Coronary artery (tissue), 2 donors: ENCODE data around the gene METTL23.
A peak's percentile ranks its signal among the peaks of the same experiment; 100 is the strongest.

Experiments used
- DNase-seq: peaks from one replicate; pipeline ENCODE4 v3.0.0-alpha.2; 2017; ENCODE audit warnings: low spot score
- H3K27ac ChIP-seq, 2 donors: fragments of 200-600 bp; sonication (generic); one replicate each; pipeline ENCODE4 v1.5.1; 2016 to 2019
- H3K4me3 ChIP-seq: fragments of 200-600 bp; sonication (generic); 2 replicates; pipeline ENCODE4 v1.5.1; 2016; ENCODE audit warnings: mild to moderate bottlenecking, moderate library complexity
- CTCF ChIP-seq: fragments of 200-600 bp; sonication (generic); IDR thresholded peaks from one replicate; pipeline ENCODE4 v1.5.1; 2019; ENCODE audit warnings: antibody characterized with exemption

METTL23 gene

GRCh38 chr17:76732734-76733617, 6.3 kb downstream of the METTL23 start:
- DNase-seq = no peak
- Histone ChIP-seq H3K27ac (no peak overlapping the region), H3K4me3 (no peak overlapping the region)
- no peak for TF ChIP-seq CTCF

- H3K4me3 ChIP-seq = no peak overlapping the region
- no peak for DNase-seq
- no peak overlapping the region for H3K27ac ChIP-seq
- TF ChIP-seq CTCF = no peak
Measured at GRCh38 chr17:76733618-76733957, 6.9 kb downstream of the METTL23 start.

- no peak for DNase-seq
- Histone ChIP-seq H3K4me3 (peak overlapping the region; percentile 96), H3K27ac (peak overlapping the region; percentile 8 to 11)
- no peak for TF ChIP-seq CTCF
Measured at GRCh38 chr17:76734080-76734840, 7.6 kb downstream of the METTL23 start.

- DNase-seq = no peak
- TF ChIP-seq CTCF = no peak
- Histone ChIP-seq H3K4me3 (peak overlapping the region; percentile 96), H3K27ac (peak overlapping the region; percentile 9 to 99)
Measured at GRCh38 chr17:76735006-76735405, 8.4 kb downstream of the METTL23 start.

- no peak for DNase-seq
- no peak for TF ChIP-seq CTCF
Measured at GRCh38 chr17:76735586-76736348, 9.1 kb downstream of the METTL23 start.

GRCh38 chr17:76736349-76737081, 9.9 kb downstream of the METTL23 start:
- Histone ChIP-seq H3K4me3 (peak overlapping the region; percentile 96), H3K27ac (peak overlapping the region; percentile 98 to 99)
- peak; percentile 88 for DNase-seq
- TF ChIP-seq CTCF = no peak

More at GRCh38 chr17:76735586-76736348, 9.1 kb downstream of the METTL23 start:
- Histone ChIP-seq H3K27ac (peak overlapping the region; percentile 98 to 99), H3K4me3 (peak overlapping the region; percentile 96)
